ENCODE data around the gene TMEM128.
"Not testable (repeated sequence)": the region's sequence is repeated elsewhere in the genome, so short reads cannot be mapped to it uniquely, and the experiment has no call there.

The TMEM128 gene

GRCh38 chr4:4254199-4254598 is 6.2 kb upstream of the TMEM128 start:
- DNase-seq = no peak

GRCh38 chr4:4249866-4250265 is 1.8 kb upstream of the TMEM128 start:
- no peak for DNase-seq

DNA sequence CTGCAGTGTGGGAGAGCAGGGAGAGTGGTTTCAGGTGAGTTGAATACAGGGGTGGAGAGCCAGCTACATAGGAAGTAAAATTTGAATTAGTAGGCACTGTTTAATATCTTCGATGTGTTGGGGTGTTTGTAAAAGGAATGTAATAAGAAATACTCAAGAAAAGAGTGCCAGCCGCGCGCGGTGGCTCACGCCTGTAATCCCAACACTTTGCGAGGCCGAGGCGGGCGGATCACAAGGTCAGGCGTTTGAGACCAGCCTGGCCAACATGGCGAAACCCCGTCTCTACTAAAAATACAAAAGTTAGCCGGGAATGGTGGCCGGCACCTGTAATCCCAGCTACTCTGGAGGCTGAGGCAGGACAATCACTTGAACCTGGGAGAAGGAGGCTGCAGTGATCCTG is 1.3 kb upstream of the TMEM128 start:
- DNase-seq = not testable (repeated sequence)

GRCh38 chr4:4248885-4249203 is 821 bp upstream of the TMEM128 start:
- DNase-seq = no peak

DNA sequence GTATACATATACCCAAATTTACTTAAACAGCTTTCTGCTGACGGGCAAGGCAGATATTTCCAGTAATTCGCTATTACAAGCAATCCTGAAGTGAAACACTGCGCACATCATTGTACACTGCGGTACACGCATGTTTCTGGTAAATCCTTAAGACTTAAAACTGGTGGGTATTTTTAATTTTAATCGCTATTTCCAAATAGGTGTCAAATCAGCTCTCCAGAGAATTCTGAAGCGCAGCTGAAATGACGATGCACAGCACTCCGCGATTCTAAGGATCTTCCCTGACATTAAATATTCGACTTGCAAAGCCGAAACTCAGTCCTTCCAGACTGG is 361 bp downstream of the TMEM128 start:
- DNase-seq = no peak

- DNase-seq = no peak
These were observed 2.9 kb downstream of the TMEM128 start for GRCh38 chr4:4245172-4245571.

- DNase-seq = not testable (repeated sequence)
These were observed 8.5 kb downstream of the TMEM128 start for GRCh38 chr4:4239551-4239950.

DNA sequence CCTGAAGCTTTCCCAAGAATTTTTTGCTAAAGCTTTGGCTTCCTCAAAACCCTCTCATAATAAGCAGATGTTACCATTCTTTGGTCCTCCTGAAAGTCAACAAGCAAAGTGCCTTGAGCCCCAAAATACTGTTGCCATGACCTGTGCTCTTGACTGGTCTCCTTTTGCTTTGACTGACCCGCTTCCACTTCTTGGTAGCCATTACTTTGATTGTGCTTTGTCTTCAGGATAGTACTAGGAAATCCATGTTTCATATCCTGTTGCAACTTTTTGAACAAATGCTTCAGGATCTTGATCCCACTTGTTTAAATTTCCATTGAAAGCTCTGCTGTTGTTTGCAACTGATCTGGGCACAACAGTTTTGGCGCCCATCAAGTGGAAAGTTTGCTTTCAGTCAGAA is 14.4 kb downstream of the TMEM128 start:
- DNase-seq = no peak

- DNase-seq = no peak
These were observed 19.7 kb downstream of the TMEM128 start for GRCh38 chr4:4228356-4228668.

GRCh38 chr4:4227510-4228355 is 20.3 kb downstream of the TMEM128 start:
- DNase-seq = no peak

DNA sequence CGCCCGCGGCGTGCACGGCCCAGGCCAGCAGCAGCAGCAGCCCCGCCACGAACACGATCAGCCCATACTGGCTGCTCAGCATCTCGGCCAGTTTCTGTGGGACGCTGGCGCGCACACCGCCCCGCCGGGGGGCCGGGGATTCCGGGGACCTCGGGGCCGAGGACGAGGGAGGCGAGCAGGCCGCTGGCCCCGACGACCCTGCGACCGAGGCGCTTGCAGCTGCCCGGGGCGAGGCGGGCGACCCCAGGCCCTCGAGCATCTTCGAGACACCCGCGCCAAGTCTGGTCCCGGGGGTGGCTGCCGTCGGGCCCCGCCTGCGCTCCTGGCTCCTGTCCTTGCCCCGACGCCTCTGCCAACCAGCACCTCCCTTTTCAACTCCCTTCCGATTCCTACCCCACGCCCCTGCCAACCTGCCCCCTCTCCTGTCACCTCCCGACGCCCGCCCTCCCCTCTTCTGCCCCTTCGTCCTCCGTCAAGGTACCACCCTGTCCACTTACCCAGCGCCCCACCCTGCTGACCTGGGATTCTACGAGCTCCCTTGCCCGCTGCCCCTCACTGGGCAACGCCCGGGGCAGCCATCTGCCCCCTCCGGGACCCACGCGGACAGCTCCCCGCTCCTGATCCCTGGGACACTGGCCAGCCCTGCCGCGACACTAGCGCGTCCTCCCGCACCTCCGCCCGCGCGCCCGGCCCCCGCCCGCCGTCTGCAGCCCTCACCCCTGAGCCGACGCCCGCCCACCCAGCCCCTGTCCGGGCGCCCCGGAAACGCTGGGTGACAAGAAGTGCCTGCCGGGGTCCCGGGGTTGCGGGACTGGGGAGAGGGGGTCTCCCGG is 21.2 kb downstream of the TMEM128 start, which contains the start of gene OTOP1:
Gene OTOP1, minus strand, starts transcription at position 324 of the 833 bp plus-strand sequence. Its CDS starts 65 bp downstream, at position 259.
- DNase-seq = no peak

GRCh38 chr4:4225915-4226605 is 22.0 kb downstream of the TMEM128 start:
- no peak for DNase-seq

DNA sequence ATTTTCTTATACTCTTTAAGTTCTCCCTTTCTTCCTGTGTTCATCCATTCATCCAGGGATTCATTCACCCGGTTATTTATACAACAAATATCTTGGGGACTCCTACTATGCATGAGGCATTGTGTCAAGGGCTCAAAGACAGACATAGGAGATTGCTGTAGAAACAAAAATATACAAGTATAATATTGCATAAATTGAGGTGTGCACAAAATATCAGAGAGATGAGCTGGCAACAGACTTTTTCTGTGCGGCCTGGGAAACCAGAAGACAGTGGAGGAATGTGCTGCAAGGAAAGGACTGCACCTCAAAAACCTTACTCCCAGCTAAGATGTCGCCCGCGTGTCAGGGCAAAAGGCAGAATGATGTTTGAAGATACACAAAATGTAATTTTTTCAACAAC is 30.9 kb downstream of the TMEM128 start:
- no peak for DNase-seq

GRCh38 chr4:4216648-4217047 is 31.4 kb downstream of the TMEM128 start:
- no peak for DNase-seq

GRCh38 chr4:4213674-4214073 is 34.3 kb downstream of the TMEM128 start:
- DNase-seq = not testable (repeated sequence)

DNA sequence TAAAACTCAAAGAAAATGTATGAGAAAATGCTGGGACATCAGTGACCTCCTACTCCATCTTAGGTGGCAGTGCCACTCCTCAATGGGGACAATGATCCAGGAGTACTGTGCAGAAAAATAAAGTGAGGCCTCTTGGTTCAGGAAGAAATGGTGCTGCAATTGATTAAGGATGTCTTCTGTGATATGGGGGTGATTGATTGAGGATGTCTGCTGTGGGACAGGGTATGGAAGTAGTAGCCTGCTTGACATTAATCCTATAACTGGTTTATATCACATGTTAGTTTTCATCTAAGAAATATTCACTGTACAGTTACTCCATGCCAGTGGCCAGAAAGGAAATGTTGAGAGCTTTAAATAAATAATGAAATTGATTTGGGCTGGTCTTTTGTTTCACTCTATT is 41.8 kb downstream of the TMEM128 start:
- DNase-seq = no peak

GRCh38 chr4:4204401-4204745 is 43.6 kb downstream of the TMEM128 start:
- no peak for DNase-seq

DNA sequence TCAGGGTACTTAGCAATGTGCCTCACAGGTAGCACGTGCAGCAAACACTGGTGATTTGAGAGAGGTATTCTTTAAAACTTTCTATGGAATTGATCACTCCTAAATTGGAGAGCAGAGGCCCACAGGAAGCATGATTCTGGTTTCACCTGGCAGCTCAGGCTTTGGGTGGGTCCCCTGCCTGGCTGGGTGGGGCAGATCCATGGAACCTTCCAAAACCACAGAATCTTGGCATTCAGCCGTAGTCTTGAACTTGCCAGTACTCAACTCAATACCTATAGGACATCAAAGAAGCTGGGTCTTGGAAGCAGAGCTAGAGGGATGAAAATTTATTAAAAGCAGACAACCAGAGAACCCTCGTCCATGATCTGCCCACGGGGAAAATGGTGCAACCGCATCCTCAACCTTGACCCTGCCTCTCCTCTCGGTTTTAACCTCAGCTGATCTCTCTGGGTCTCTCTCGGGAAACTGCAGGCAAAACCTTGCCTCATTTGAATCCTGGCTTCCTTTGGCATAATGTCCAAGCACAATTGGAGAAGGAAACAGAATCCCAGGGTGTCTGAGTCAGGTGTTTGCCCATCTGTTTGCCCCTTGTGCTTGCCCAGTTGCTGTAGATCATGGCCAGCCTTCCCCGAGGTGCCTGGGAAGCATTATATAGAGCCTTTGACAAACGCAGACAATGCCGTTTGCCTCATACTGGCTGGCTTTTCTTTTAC is 44.2 kb downstream of the TMEM128 start:
- DNase-seq = no peak

DNA sequence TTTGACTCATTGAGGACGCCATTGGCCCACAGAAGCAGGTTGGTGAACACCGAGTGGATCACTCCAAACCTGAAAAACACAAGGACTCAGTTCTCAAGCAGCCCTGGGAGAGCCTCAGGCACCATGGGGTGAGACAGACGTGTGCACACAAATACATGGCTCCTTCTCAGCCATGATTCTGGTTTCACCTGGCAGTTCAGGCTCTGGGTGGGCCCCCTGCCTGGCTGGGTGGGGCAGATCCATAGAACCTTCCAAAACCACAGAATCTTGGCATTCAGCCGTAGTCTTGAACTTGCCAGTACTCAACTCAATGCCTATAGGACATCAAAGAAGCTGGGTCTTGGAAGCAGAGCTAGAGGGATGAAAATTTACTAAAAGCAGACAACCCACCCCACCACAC is 45.5 kb downstream of the TMEM128 start:
- DNase-seq = no peak

GRCh38 chr4:4200624-4201023 is 47.4 kb downstream of the TMEM128 start:
- DNase-seq = no peak

GRCh38 chr4:4195354-4195753 is 52.7 kb downstream of the TMEM128 start:
- DNase-seq = no peak

- DNase-seq = not testable (repeated sequence)
These were observed 59.5 kb downstream of the TMEM128 start for GRCh38 chr4:4188557-4188956.
